IPS-11a (cell line): ENCODE measurements around the gene ATF7.
"Not testable (repeated sequence)": the region's sequence is repeated elsewhere in the genome, so short reads cannot be mapped to it uniquely, and the experiment has no call there.

Experiments
- H3K4me3 ChIP-seq: one replicate; pipeline ENCODE4 v1.5.1; 2013; ENCODE audit warnings: low read depth, low read length, control low read depth

Gene ATF7

GRCh38 chr12:53599579-53599978 is 26.6 kb downstream of the ATF7 start:
- no peak overlapping the region for H3K4me3 ChIP-seq

GRCh38 chr12:53598971-53599370 is 27.2 kb downstream of the ATF7 start:
- not testable (repeated sequence) for H3K4me3 ChIP-seq

GRCh38 chr12:53596920-53597363 is 29.2 kb downstream of the ATF7 start:
- H3K4me3 ChIP-seq, result no peak overlapping the region

GRCh38 chr12:53594897-53595615 is 31.1 kb downstream of the ATF7 start:
- no peak overlapping the region for H3K4me3 ChIP-seq

- H3K4me3 ChIP-seq, result no peak overlapping the region
Observed at GRCh38 chr12:53593707-53594106, 32.5 kb downstream of the ATF7 start.

- no peak overlapping the region for H3K4me3 ChIP-seq
Observed at GRCh38 chr12:53593031-53593430, 33.2 kb downstream of the ATF7 start.

GRCh38 chr12:53592426-53592825 is 33.8 kb downstream of the ATF7 start:
- no peak overlapping the region for H3K4me3 ChIP-seq

GRCh38 chr12:53591301-53592206 is 34.6 kb downstream of the ATF7 start:
- H3K4me3 ChIP-seq, result no peak overlapping the region

- no peak overlapping the region for H3K4me3 ChIP-seq
Observed at GRCh38 chr12:53590652-53591051, 35.5 kb downstream of the ATF7 start.

GRCh38 chr12:53589915-53590314 is 36.3 kb downstream of the ATF7 start:
- no peak overlapping the region for H3K4me3 ChIP-seq

- H3K4me3 ChIP-seq, result no peak overlapping the region
Observed at GRCh38 chr12:53589423-53589822, 36.8 kb downstream of the ATF7 start.

GRCh38 chr12:53588123-53588522 is 38.1 kb downstream of the ATF7 start:
- no peak overlapping the region for H3K4me3 ChIP-seq

GRCh38 chr12:53586745-53587144 is 39.4 kb downstream of the ATF7 start:
- H3K4me3 ChIP-seq, result no peak overlapping the region

GRCh38 chr12:53585448-53586125 is 40.6 kb downstream of the ATF7 start:
- H3K4me3 ChIP-seq, result no peak overlapping the region

- H3K4me3 ChIP-seq, result no peak overlapping the region
Observed at GRCh38 chr12:53579545-53579955, 46.6 kb downstream of the ATF7 start.

- no peak overlapping the region for H3K4me3 ChIP-seq
Observed at GRCh38 chr12:53578783-53579182, 47.4 kb downstream of the ATF7 start.

GRCh38 chr12:53577941-53578352 is 48.2 kb downstream of the ATF7 start:
- no peak overlapping the region for H3K4me3 ChIP-seq

- no peak overlapping the region for H3K4me3 ChIP-seq
Observed at GRCh38 chr12:53575502-53576249, 50.5 kb downstream of the ATF7 start.

GRCh38 chr12:53572134-53572758 is 53.9 kb downstream of the ATF7 start:
- no peak overlapping the region for H3K4me3 ChIP-seq

GRCh38 chr12:53571295-53571694 is 54.9 kb downstream of the ATF7 start:
- no peak overlapping the region for H3K4me3 ChIP-seq
